ENCODE results near the gene VAT1L.

The VAT1L gene

DNA sequence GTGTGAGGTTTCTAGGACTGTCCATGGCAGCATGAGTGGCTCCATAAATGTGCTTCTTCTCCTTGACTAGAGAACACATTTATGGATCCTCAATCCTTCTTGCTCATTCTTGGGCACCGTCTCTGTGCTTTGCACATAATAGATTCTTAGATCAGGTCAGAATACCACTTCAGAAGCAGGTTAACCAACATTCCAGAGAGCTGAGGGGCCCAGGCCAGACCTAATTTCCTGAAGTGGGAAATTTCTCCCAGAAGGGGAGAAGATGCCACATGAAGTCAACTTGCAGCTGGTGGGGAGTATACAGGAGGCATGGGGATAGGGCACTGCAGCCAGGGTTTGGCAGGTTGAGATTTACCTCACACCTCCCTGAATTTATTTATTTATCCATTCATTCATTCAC lies 24.4 kb upstream of the VAT1L start:
- Histone ChIP-seq H3F3A (ENCODE audit: insufficient read depth, low read length) (no peaks in the 10 kb centered on the region), H3K79me2 (ENCODE audit: low read length) (no peaks in the 10 kb centered on the region), H2AFZ (ENCODE audit: low read length) (no peak overlapping the region), H3K9me3 (replicated peaks; ENCODE audit: insufficient read depth, low read length) (no peaks in the 10 kb centered on the region), H3K27me3 (replicated peaks; ENCODE audit: insufficient read depth, low read length) (no peaks in the 10 kb centered on the region), H3K4me2 (ENCODE audit: low read depth, low read length) (no peak overlapping the region), H4K20me1 (ENCODE audit: insufficient read depth, low read length) (no peaks in the 10 kb centered on the region), H3K9ac (ENCODE audit: low read length) (no peak overlapping the region), H3K9me2 (replicated peaks; ENCODE audit: insufficient read depth, low read length) (no peaks in the 10 kb centered on the region), H3K36me3 (replicated peaks; ENCODE audit: insufficient read depth, low read length) (no peaks in the 10 kb centered on the region), H3K27ac (ENCODE audit: low read length) (no peak overlapping the region), H3K4me1 (ENCODE audit: low read length) (no peaks in the 10 kb centered on the region), H3K4me3 (ENCODE audit: low read length) (no peak overlapping the region)
- no peak for TF ChIP-seq EZH2phosphoT487 (IDR thresholded peaks at IDR 0.05; ENCODE audit: low read length)
- TF ChIP-seq EZH2 (optimal IDR thresholded peaks at IDR 0.05; ENCODE audit: low read depth, low read length) = no peak
- TF ChIP-seq, protein P1, sequence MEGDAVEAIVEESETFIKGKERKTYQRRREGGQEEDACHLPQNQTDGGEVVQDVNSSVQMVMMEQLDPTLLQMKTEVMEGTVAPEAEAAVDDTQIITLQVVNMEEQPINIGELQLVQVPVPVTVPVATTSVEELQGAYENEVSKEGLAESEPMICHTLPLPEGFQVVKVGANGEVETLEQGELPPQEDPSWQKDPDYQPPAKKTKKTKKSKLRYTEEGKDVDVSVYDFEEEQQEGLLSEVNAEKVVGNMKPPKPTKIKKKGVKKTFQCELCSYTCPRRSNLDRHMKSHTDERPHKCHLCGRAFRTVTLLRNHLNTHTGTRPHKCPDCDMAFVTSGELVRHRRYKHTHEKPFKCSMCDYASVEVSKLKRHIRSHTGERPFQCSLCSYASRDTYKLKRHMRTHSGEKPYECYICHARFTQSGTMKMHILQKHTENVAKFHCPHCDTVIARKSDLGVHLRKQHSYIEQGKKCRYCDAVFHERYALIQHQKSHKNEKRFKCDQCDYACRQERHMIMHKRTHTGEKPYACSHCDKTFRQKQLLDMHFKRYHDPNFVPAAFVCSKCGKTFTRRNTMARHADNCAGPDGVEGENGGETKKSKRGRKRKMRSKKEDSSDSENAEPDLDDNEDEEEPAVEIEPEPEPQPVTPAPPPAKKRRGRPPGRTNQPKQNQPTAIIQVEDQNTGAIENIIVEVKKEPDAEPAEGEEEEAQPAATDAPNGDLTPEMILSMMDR (IDR thresholded peaks at IDR 0.05; ENCODE audit: low read length) = no peak
- DNase-seq = no peak

DNA sequence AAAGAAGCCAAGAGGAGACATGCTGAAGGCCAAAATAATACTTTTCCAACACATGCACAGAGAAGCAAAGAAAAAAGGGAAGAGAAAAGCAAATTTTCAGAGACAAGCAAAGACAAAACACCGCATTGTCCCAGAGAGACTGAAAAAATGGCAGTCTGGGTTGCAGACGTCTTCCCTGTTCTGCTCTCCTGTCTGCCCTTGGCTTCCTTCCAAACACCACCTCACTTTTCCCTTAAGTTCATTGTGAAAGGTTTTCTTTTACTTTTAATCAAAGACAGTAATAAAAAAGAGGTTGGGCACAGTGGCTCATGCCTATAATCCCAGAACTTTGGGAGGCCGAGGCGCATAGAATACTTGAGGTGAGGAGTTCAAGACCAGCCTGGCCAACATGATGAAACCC lies 21.2 kb upstream of the VAT1L start:
- no peaks in the 10 kb centered on the region for H3K9me3 ChIP-seq (replicated peaks; ENCODE audit: insufficient read depth, low read length)
- H3K9me2 ChIP-seq (replicated peaks; ENCODE audit: insufficient read depth, low read length) = no peaks in the 10 kb centered on the region
- no peak for DNase-seq
- no peaks in the 10 kb centered on the region for H3F3A ChIP-seq (ENCODE audit: insufficient read depth, low read length)
- H3K27ac ChIP-seq (ENCODE audit: low read length) = no peak overlapping the region
- H2AFZ ChIP-seq (ENCODE audit: low read length) = no peak overlapping the region
- H3K36me3 ChIP-seq (replicated peaks; ENCODE audit: insufficient read depth, low read length) = no peaks in the 10 kb centered on the region
- no peaks in the 10 kb centered on the region for H4K20me1 ChIP-seq (ENCODE audit: insufficient read depth, low read length)
- H3K9ac ChIP-seq (ENCODE audit: low read length) = no peak overlapping the region
- H3K4me2 ChIP-seq (ENCODE audit: low read depth, low read length) = no peak overlapping the region
- H3K4me1 ChIP-seq (ENCODE audit: low read length) = no peaks in the 10 kb centered on the region
- no peaks in the 10 kb centered on the region for H3K79me2 ChIP-seq (ENCODE audit: low read length)
- TF ChIP-seq EZH2 (optimal IDR thresholded peaks at IDR 0.05; ENCODE audit: low read depth, low read length) (no peak), EZH2phosphoT487 (IDR thresholded peaks at IDR 0.05; ENCODE audit: low read length) (no peak)
- TF ChIP-seq, protein P1 (IDR thresholded peaks at IDR 0.05; ENCODE audit: low read length) = no peak
- no peaks in the 10 kb centered on the region for H3K27me3 ChIP-seq (replicated peaks; ENCODE audit: insufficient read depth, low read length)
- no peak overlapping the region for H3K4me3 ChIP-seq (ENCODE audit: low read length)

DNA sequence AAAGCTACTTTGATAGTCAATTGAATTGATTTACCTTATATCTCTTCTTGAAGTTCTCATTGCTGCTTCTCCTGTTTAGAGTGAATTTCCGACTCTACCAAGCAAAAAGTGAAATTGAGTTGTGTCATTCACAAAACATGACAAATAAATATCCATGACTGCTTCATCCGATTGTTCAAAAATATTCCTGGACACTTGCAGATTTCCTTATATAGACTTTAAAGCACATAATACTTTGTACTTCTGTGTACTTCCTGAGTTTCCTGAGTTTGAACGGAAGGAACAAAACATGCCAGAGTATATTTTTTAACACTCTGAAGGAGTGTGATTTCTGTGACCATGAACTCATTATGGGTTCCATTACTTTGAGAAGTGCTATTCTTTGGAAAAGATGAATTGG lies 20.5 kb upstream of the VAT1L start:
- Histone ChIP-seq H4K20me1 (ENCODE audit: insufficient read depth, low read length) (no peaks in the 10 kb centered on the region), H3K27ac (ENCODE audit: low read length) (no peak overlapping the region), H3K36me3 (replicated peaks; ENCODE audit: insufficient read depth, low read length) (no peaks in the 10 kb centered on the region), H3K4me3 (ENCODE audit: low read length) (no peak overlapping the region), H3K9ac (ENCODE audit: low read length) (no peak overlapping the region), H3K79me2 (ENCODE audit: low read length) (no peaks in the 10 kb centered on the region), H3K9me2 (replicated peaks; ENCODE audit: insufficient read depth, low read length) (no peaks in the 10 kb centered on the region), H3K4me2 (ENCODE audit: low read depth, low read length) (no peak overlapping the region), H3K27me3 (replicated peaks; ENCODE audit: insufficient read depth, low read length) (no peaks in the 10 kb centered on the region), H2AFZ (ENCODE audit: low read length) (no peak overlapping the region), H3K9me3 (replicated peaks; ENCODE audit: insufficient read depth, low read length) (no peaks in the 10 kb centered on the region), H3F3A (ENCODE audit: insufficient read depth, low read length) (no peaks in the 10 kb centered on the region), H3K4me1 (ENCODE audit: low read length) (no peaks in the 10 kb centered on the region)
- no peak for DNase-seq
- TF ChIP-seq, protein P1 (IDR thresholded peaks at IDR 0.05; ENCODE audit: low read length) = no peak
- TF ChIP-seq EZH2phosphoT487 (IDR thresholded peaks at IDR 0.05; ENCODE audit: low read length) (no peak), EZH2 (optimal IDR thresholded peaks at IDR 0.05; ENCODE audit: low read depth, low read length) (no peak)
